Measurements from ENCODE around the gene DDTL. TPM values are rescaled to one million over a fixed set of nuclear protein-coding genes. Genes with fewer than 3 reads are reported as not detected.
A peak's percentile ranks its signal among the peaks of the same experiment; 100 is the strongest.
"Not testable (repeated sequence)": the region's sequence is repeated elsewhere in the genome, so short reads cannot be mapped to it uniquely, and the experiment has no call there.

DDTL gene
- total RNA-seq, 1 donor = 3.0 TPM

DNA sequence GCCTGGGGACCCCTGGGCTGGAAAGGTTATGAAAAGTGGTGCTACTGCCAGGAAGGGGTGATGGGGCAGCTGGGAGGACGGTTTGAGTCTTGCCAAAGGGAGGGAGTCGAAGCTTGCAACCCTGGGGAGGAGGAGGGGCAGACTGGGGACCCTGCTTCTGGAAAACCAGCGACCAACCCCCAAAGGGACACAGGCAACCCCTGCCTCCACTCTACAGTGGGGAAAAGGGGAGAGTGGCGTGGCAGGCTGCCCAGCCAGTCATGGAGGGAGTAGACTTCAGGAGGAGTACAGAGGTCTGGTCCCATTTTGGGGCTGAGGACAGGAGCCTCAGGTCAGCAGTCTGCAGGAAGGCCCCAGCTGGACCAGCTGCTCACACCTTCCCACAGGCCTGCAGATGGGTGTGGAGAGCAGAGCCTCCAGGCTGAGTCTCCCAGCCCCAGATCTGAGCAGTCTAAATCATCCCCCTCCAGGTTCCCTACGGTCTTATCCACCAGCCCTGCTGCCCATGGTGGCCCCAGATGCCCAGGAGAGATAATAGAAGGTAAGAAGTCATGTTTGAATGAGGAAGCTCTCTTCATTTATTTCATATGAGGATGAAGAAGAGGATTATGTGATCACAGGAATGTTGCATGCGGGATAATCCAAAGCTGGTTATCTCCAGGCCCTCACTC lies 4.3 kb downstream of the DDTL start:
- no peak for DNase-seq (ENCODE audit: low read depth)
- no peak overlapping the region for H3K4me3 ChIP-seq (ENCODE audit: low read depth, low read length)
- TF ChIP-seq, protein P1, sequence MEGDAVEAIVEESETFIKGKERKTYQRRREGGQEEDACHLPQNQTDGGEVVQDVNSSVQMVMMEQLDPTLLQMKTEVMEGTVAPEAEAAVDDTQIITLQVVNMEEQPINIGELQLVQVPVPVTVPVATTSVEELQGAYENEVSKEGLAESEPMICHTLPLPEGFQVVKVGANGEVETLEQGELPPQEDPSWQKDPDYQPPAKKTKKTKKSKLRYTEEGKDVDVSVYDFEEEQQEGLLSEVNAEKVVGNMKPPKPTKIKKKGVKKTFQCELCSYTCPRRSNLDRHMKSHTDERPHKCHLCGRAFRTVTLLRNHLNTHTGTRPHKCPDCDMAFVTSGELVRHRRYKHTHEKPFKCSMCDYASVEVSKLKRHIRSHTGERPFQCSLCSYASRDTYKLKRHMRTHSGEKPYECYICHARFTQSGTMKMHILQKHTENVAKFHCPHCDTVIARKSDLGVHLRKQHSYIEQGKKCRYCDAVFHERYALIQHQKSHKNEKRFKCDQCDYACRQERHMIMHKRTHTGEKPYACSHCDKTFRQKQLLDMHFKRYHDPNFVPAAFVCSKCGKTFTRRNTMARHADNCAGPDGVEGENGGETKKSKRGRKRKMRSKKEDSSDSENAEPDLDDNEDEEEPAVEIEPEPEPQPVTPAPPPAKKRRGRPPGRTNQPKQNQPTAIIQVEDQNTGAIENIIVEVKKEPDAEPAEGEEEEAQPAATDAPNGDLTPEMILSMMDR (IDR thresholded peaks at IDR 0.05; ENCODE audit: insufficient read depth, low read depth, low read length) = no peak

DNA sequence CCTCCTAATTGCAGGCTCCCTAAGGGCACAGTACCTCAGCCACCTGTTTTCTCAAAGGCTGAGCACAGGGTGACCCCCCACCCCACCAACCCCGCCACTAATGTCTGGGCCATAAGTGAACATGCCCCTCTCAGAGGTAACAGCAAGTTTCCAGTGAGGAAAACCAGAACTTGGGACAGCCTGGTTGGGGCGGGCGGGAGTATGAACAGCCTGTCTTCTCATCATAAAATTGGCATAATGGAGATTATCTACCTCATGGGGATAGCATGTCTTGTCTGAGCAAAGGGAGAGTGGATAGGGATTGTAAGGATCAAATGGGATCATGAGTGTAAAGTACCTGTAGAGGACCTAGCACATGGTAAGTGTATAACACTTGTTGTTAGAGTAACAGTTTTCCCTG lies 5.2 kb downstream of the DDTL start:
- H3K4me3 ChIP-seq (ENCODE audit: low read depth, low read length); DNase-seq (ENCODE audit: low read depth): not testable (repeated sequence)

DNA sequence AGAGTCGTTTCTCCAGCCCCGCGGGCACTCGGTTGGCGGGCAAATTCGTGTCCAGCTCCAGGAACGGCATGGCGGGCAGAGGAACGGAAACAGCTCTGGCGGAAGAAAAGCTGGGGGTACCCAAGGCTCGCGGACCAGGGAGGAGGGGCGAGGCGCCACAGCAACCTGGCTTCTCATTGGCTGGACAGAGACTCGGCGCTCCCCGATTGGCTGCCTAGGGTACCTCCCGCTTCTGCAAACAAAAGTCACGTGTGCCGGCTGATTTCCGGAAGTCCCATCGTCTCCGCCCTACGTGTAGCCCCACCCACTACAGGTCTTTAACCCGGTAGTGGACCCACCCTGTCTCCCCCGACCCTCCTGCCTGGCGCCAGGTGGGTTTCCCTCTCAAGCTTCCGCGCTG lies 7.7 kb downstream of the DDTL start, which contains the start of gene DDT:
Gene DDT (minus strand): TSS at position 97 of the 400 bp plus-strand sequence. CDS start 27 bp downstream, at position 70.
- not testable (repeated sequence) for DNase-seq (ENCODE audit: low read depth); H3K4me3 ChIP-seq (ENCODE audit: low read depth, low read length)

DNA sequence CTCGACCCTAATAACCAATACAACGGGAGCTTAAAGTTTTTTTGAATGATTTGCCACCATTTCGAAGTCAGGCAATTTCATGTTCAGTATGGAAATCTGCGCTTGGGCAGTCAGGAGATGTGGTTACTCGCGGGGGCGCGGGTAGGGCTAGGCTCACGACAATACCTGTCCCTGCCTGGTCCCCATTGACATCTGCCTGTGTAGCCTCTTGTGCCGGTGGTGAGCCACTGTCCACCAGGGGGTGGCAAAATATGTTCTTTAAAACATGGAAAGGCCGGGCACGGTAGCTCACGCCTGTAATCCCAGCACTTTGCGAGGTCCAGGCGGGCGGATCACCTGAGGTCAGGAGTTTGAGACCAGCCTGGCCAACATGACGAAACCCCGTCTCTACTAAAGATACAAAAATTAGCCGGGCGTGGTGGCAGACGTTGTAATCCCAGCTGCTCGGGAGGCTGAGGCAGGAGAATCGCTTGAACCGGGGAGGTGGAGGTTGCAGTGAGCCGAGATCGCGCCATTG lies 8.2 kb downstream of the DDTL start:
- DNase-seq (ENCODE audit: low read depth) = not testable (repeated sequence)

GRCh38 chr22:23977304-23977703 lies 10.6 kb downstream of the DDTL start:
- not testable (repeated sequence) for H3K4me3 ChIP-seq (ENCODE audit: low read depth, low read length); DNase-seq (ENCODE audit: low read depth)

More for the DNA sequence above, 8.2 kb downstream of the DDTL start:
- H3K4me3 ChIP-seq (ENCODE audit: low read depth, low read length) = not testable (repeated sequence)

DNA sequence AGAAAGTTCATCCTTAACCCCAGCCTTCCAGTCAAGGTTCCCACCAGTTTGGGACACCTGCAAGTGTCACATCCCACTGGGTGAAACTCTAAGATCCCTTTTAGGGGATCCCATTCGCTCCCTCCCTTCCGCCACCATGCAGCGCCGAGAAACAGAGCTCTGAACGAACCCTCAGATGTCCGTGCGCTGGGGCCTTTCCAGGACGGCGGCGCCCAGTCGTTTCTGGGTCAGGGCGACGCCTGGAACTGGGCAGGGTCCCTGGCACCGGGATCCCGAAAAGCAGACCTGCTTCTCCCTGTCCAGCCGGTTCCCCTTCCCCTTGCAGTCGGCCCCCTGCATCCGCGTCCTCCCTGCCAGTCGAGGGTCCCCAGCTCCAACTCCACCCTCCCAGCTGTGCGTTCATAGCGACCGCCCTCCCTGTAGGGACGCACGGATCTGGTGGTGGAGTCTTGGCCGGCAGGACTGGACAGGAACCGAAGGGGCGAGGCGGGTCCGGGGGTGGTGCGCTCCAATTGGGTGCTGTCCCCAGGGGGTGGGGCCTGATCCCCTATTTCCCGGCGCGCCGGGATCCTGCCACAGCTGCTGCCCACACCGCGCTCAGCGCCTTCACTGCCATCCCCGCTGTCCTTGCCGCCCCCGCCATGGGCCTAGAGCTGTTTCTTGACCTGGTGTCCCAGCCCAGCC lies 13.0 kb downstream of the DDTL start, which contains the start of gene GSTT2:
Gene GSTT2 (plus strand): TSS at position 578 of the 684 bp plus-strand sequence.
- H3K4me3 ChIP-seq (ENCODE audit: low read depth, low read length); DNase-seq (ENCODE audit: low read depth): not testable (repeated sequence)

DNA sequence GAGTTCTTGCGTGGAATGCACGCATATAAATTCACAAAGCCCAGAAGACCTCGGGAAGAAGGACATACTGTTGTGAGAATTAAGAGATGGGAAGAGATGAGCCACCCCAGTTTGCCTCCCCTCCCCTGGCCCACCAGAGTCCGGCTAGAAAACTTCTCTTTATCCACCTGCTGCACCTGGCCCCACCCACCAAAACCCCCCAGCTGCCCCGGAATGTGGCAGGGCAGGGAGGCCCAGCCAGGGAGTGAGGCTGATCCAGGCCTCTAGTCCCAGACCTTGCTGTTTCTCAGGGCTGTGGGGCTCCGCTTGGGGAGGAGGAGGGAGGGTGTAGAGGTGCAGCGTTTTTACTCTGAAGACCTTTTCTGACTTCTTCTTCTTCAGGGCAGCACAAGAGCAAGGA lies 13.9 kb downstream of the DDTL start:
- DNase-seq (ENCODE audit: low read depth) = not testable (repeated sequence)

DNA sequence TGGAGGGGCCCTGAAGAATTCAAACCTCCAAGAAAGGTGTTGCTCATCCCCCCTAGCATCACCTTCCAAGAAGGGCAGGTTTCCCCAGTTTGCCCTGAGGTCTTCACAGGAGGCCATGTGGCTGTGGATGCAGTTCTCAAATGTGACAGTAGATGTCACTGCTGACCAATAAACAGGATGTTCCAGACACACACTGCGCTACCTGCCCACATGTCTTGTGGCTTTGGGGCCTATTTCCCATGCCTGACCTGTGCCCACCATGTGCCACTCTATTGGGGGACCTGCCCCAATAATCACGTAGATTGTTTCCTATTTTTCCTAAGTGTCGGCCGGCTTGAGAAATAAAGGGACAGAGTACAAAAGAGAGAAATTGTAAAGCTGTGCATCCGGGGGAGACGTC lies 17.7 kb downstream of the DDTL start:
- peak; percentile 47 for DNase-seq (ENCODE audit: low read depth)
- TF ChIP-seq, protein P1 (IDR thresholded peaks at IDR 0.05; ENCODE audit: insufficient read depth, low read depth, low read length) = peak; percentile 74
- no peak overlapping the region for H3K4me3 ChIP-seq (ENCODE audit: low read depth, low read length)

More for the DNA sequence above, 13.9 kb downstream of the DDTL start:
- H3K4me3 ChIP-seq (ENCODE audit: low read depth, low read length) = not testable (repeated sequence)

GRCh38 chr22:23986089-23986488 lies 19.4 kb downstream of the DDTL start:
- not testable (repeated sequence) for H3K4me3 ChIP-seq (ENCODE audit: low read depth, low read length); DNase-seq (ENCODE audit: low read depth)

GRCh38 chr22:23986538-23987178 lies 20.0 kb downstream of the DDTL start:
- not testable (repeated sequence) for DNase-seq (ENCODE audit: low read depth); H3K4me3 ChIP-seq (ENCODE audit: low read depth, low read length)

DNA sequence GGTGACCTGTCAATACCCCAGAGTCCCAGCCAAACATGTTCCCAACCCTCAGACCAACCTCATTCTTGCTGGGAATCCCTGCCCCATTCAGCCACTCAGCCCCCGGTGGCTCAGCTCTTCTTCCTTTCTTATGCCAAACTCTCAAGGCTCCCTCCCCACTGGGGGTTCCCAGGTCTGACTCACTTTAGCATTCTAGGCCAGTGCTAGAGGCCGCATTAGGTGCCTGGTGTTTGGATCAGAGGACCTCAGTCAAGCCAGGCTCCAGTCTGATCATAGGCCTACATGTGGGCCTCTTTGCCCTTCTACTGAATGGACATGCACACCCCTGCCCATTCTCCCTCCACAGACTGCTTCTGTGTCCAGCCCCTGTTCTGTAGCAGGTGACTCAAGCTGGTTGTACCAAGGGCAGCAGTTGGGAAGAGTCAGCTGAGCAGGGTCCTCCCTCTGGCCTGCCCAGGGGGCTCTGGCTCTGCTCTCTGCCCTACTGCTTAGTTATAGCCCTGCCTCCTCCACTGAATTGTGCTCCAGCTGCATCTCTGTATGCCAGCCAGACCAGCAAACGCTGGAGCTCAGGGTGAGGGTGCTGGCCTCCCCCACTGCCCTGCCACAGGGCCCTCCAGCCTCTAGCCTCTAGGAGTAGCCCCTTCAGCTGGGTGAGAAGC lies 23.0 kb downstream of the DDTL start:
- H3K4me3 ChIP-seq (ENCODE audit: low read depth, low read length); DNase-seq (ENCODE audit: low read depth): not testable (repeated sequence)

DNA sequence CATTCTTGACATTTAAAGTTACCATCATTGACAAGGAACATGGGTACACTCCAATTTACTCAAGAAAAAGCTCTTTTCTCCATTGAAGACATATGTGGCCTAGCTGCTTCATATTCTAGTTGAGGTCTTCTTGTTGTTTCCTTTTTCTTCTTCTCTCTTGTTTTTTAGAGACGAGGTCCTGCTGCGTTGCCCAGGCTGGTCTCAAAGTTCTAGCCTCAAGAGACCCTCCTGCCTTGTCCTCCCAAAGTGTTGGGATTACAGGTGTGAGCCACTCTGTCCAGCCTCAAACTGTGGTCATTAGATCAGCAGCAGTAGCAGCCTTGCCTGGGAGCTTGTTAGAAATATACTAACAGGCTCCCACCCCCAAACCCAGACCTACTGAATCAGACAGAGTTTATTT lies 26.4 kb downstream of the DDTL start:
- not testable (repeated sequence) for DNase-seq (ENCODE audit: low read depth); H3K4me3 ChIP-seq (ENCODE audit: low read depth, low read length)

DNA sequence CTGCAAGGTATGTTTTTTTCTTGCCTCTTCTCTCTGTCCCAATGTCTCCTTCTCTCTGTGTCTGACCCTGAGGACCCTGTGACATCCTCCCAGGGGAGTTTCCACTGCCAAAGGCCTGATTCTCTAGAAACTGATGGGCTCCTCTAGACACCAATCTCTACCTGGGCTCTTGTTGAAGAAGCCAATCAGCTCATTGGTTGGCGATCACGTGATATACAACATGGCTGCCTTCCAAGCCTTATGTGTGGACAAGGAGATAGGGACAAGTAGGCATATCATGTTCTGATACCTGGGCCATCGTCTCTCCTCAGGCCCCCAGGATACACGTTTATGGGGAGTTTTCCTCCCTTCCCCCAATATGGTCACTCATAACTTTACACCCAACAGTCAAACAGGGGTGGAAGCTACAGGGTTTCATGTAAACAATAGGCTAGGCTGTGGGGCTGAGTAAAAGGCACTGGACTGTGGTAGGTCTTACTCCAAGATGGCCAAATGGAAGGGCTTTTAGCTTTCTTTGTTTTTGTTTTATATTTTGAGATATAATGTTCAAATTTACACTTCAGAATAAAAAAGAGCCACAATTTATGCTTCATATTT lies 27.0 kb downstream of the DDTL start:
- not testable (repeated sequence) for DNase-seq (ENCODE audit: low read depth); H3K4me3 ChIP-seq (ENCODE audit: low read depth, low read length)

Measured in fibroblast of villous mesenchyme (primary cell).